Bronchus fibroblast of lung (primary cell): ENCODE results near the gene TPD52L1. TPM values are rescaled to one million over a fixed set of nuclear protein-coding genes. Genes with fewer than 3 reads are reported as not detected.

Source experiments
- total RNA-seq: library from RNA; depleted of rRNA; stranded (reverse); fragments of >200 nt; gene quantifications from 2 replicates; pipeline ENCODE4 v1.2.3, GENCODE V29; 2015

Gene TPD52L1
- total RNA-seq: 3.0 and 4.3 TPM in 2 replicates

GRCh38 chr6:125153391-125154117 is at the start of gene TPD52L1:
Gene TPD52L1, plus strand, starts transcription at chr6:125153773. Its CDS starts 179 bp downstream, at chr6:125153952.

DNA sequence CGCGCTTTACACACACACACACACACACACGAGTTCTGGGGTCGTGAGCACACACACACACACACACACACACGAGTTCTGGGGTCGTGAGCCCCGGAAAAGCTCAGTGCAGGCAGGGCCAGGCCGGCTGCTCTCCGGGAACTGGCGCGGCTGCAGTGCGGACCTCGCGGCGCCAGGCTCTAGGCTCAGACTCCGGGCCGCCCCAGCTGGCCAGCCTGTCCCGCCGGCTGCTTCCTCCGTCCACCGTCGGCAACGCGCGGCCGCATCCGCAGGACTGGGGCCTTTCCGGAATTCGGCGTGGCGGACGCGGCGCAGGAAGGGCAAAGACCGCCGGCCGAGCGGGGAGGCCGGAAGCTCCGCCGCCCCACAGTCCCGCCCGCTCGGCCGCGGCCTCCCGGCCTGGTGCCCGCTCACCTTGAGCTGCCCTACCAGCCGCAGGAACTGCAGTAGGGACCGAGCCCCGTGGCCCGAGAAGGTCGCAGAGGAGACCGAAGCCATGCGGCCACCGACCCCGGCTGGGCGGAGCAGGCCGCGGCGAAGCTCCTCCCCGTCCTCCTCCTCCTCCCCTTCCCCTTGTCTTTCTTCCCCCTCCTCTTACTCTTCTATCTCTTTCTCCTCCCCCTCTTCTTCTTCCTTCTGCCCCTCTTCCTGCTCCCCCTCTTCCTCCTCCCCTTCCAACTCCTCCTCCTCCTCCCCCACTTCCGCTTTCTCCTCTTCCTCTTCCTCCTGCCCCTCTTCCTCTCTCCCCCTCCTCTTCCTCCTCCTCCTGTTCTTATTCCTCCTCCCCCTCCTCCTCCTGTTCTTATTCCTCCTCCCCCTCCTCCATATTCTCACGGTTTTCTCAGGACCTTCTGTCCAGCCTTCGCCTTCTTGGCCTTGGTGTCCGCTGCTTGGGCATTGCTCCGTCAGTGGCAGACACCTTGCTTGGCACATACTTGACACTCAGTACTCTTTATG is 148.1 kb downstream of the TPD52L1 start, which contains the start of gene HDDC2:
HDDC2 (minus strand) TSS at position 533 of the 957 bp plus-strand sequence; CDS start at position 498, 35 bp downstream.

Other genes with a start within 250 kb of the TPD52L1 start
- gene RNF217, start 191.3 kb upstream of the TPD52L1 start, total RNA-seq: 3.4 and 6.4 TPM in 2 replicates
- gene HDDC2, start 148.2 kb downstream of the TPD52L1 start, total RNA-seq: 61.0 and 83.5 TPM in 2 replicates